NCI-H146 treated with DMSO at 0.1 percent for 48 hours (cell line): ENCODE data around the gene VPS37D.
A peak's percentile ranks its signal among the peaks of the same experiment; 100 is the strongest.
"Not testable (repeated sequence)": the region's sequence is repeated elsewhere in the genome, so short reads cannot be mapped to it uniquely, and the experiment has no call there.

Source experiments
- DNase-seq: peaks from one replicate; lab custom pipeline; 2025; ENCODE audit not compliant: unreplicated experiment; lab: John Stamatoyannopoulos, UW

The VPS37D gene, protein sequence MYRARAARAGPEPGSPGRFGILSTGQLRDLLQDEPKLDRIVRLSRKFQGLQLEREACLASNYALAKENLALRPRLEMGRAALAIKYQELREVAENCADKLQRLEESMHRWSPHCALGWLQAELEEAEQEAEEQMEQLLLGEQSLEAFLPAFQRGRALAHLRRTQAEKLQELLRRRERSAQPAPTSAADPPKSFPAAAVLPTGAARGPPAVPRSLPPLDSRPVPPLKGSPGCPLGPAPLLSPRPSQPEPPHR

DNA sequence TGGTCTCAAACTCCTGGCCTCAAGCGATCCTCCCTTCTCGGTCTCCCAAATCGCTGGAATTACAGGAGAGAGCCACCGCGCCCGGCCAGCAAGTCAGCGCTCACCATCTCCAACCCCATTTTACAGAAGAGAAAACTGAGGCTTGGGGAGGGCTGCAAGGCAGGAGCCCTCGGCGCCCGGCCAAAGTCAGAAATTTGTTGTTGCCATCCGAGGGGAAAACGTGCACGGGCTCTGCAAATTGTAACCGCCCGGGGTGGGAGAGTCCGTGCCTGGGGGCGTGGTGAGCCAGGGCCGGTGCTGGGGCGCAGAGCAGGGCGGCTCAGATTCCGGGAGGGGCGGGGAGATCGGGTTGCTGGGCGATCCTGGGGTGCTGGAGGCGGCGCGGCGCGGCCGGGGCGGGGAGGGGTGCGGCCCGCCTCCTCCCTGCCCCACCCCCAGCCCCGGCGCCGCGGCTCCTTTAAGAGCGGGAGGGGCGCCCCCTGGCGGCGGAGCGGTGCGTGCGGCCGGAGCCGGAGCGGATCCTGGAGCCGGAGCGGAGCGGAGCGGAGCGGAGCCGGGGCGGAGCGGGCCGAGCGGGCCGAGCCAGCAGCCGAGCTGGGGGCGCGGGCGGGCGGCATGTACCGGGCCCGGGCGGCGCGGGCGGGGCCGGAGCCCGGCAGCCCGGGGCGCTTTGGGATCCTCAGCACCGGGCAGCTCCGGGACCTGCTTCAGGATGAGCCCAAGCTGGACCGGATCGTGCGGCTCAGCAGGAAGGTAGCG, at the start of gene VPS37D:
Gene VPS37D (plus strand): TSS at position 488 of the 759 bp plus-strand sequence. CDS start 128 bp downstream, at position 616.
- DNase-seq, result peak; percentile 64

DNA sequence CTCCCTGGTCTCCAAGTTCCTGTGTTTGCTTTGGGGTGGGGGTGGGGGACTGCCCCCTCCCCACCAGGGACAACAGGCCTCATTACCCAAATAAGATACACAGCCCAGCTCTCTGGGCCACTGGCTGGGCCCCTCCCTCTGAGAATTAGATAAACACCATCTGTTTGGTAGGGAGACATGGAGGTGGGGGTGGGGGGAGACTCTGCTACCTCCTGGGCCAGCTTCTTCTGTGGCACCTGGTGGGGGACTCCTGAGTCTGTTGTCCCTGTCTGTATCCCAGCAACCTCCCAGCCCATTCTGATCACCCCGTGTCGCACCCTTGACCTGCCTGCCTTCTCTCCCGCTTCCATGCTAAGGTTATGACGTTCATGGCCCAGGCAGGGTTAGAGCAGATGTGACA, 49.1 kb upstream of the VPS37D start:
- DNase-seq, result no peak

DNA sequence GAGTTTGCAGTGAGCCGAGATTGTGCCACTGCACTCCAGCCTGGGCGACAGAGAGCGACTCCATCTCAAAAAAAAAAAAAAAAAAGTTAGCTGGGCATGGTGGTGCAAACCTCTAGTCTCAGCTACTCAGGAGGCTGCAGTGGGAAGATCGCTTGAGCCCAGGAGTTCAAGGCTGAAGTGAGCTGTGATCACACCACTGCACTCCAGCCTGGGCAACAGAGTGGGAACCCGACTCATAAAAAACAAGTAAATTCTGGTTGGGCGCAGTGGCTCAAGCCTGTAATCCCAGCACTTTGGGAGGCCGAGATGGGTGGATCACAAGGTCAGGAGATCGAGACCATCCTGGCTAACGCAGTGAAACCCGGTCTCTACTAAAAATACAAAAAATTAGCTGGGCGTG, 48.2 kb upstream of the VPS37D start:
- DNase-seq, result not testable (repeated sequence)

DNA sequence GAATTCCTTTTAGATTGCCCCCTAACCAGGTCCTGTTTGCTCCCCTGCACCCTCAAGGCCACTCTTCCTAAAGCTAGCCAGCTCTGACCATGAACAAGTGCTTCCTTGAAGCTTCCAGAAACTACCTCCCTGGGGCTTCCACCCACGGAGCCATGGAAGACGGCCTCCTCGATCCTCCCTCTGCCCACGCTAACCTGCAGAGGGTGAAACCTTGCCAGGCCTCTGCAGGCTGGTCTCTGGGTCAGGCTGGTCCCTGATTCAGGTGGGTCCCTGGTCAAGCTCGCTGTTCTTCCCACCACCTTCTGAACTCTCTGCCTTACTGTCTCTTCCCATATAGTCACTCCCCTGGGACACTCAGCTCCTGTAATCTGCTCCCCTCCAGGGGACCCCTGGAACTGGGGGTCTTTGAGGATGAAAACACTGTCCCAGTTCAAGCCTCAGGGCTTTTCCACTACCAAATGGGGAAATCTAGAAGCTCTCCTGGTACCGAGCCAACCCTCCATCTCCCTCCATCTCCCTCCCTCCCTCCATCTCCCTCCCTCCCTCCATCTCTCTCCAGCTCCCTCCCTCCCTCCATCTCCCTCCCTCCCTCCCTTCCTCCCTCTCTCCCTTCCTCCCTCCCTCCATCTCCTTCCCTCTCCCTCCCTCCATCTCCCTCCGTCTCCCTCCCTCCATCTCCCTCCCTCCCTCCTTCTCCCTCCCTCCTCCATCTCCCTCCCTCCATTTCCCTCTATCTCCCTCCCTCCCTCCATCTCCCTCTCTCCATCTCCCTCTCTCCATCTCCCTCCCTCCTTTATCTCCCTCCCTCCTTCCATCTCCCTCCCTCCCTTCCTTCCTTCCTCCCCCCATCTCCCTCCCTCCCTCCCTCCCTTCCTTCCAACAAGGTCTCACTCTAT, 46.2 kb upstream of the VPS37D start:
- DNase-seq, result no peak

DNA sequence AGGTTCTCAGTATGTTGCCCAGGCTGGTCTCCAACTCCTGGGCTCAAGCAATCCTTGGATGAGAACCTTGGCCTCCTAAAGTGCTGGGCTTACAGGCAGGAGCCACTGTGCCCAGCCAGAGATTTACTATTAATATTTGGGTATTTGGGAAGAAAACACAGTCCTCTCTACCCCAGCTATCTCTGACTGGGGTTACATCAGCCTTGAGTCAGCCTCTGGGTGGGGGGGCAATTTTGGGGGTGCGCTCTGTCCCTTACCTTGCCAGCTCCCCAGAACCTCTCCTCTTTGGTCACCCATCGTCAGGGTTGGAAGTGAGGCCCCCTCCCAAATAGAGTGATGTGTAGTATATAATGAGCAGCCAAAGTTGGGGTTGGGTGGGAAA, 45.1 kb upstream of the VPS37D start:
- DNase-seq, result no peak

DNA sequence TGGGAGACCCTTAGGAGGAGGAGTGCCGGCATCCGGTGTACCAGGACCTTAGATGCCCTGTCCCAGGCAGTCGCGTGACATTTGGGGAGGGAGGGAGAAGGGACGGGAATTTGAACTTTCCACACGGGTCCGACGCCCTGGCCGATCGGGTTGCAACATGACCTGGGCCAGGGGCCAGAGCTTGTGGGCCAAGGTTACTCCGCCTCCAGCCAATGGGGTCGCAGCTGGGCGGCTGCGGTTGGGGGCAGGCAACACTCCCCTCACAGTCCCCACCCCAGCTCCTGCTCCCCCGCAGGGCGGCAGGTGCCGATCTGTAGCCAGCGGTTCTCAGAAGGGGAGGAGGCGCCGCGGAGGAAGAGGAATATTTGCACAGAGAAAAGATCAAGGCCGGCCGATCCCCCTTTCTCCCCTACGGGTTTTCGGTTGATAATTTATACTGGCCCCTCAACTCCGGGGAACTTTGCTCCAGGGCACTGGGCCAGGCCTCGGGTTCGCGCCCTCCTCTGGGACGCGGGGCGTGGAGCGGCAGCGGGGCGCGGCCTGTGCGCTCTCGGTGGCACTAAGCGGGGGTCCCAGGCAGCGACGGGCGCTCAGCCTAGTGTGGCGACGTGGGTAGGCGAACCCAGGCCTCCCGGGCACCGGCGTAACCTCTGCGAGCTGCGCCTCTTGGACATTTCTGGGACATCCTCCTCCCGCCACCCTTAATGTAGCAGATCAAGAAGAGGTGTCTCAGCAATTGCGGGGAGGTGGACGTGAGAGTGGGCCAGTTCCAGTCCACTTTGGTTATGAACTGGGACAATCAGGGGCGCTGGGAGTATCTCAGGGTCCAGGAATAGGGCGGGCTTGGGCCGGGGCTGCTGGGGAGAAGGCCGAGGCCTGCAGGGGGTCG, 44.5 kb upstream of the VPS37D start:
- no peak for DNase-seq

DNA sequence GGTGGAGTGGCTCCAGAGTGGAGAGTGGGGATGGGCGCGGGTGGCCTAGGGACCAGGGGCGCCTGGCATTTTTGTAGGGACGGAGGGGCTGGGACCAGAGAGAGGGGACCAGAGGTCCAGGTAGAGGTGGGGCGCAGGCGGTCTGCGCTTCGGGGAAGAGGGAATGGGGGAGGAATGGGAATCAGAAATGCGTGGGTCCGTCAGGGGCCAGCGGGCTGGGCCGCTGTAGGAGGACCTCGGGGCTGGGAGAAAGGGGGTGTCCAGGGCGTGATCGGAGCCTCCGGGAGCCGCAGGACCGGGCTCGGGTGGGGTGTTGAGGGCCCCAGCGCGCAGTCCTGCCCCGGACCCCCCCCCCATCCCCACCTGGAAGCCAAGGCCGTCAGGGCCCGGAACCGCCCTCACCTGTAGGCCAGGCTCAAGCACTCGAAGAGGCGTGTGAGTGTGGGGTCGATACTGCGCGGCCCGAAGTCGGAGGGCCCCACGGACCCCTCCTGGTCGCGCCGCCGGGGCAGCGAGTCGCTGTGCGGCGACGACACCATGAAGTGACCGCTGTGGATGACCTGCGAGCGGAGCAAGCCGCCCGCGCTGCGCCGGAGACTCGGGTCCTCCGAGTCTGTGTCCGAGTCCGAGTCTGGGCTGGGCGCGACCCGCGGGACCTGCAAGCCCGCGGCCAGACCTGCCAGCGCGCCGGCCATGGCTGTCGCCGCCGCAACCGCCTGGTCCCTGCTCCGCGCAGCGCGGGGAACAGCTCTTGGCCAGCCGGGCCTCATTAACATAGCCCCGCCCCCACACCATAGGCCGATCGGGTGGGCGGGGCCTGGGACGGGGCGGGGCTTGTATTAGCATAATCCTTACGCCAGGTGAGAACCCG, 43.6 kb upstream of the VPS37D start, which contains the start of gene MLXIPL:
Gene MLXIPL (minus strand): TSS at position 725 of the 871 bp plus-strand sequence. CDS start 30 bp downstream, at position 695.
- DNase-seq, result peak; percentile 82

DNA sequence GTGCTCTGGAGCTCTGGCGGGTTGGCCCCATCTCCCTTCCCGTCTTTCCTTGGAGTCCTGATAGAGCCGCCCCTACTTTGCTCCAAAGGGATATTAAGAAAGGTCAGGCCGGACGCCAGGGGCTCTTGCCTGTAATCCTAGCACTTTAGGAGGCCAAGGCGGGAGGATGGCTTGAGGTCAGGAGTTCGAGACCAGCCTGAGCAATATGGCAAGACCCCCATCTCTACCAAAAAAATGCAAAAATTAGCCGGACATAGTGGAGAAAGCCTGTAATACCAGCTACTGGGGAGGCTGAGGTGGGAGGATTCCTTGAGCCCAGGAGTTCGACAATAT, 43.0 kb upstream of the VPS37D start:
- DNase-seq, result no peak

DNA sequence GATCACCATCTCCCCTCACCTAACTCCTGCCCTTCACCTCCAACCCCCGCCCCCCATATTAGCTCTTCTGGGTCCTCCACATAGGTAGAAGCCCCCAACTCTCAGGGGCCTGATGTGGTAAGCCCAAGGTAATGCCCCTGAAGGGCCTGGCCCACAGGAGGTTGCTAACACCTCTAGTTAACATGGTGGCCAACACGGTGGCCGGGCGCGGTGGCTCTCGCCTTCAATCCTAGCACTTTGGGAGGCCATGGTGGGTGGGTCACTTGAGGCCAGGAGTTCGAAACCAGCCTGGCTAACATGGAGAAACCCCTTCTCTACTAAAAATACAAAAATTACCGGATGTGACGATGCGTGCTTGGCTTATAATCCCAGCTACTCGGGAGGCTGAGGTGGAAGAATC, 42.4 kb upstream of the VPS37D start:
- no peak for DNase-seq

DNA sequence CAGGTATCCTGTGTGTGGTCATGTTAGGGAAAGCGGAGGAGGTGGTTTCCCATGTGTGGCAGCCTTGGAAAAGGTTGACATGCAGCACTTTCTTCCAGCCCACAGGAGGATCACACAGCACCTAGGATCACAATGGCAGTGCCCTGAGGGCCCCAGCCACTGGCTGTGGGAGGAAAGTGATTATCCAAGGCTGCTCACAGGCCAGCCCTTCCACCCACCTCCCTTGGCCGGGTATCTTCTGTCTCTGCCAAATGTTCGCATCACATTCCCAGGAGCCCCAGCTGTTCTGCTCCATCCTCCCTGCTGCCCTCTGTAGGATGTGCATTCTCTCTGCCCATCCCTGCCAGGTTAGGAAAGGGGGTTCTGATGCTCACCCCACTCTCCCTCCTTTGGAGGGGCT, 40.8 kb upstream of the VPS37D start:
- DNase-seq, result no peak

DNA sequence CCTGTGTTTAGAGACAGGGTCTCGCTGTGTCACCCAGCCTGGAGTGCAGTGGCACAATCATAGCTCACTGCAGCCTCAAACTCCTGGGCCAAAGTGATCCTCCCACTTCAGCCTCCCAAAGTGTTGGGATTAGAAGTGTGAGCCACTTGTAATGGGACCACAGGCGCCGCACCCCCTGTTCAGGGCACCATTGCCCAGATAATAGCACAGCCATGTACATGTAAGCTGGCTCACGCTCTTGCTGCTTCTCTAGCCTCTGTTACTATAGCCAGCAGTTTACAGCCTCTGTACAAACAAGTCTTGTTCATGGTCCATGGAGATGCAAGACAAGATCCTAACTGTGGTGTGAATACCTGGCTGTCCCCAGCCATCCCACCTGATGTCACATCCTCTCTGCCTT, 39.1 kb upstream of the VPS37D start:
- no peak for DNase-seq

DNA sequence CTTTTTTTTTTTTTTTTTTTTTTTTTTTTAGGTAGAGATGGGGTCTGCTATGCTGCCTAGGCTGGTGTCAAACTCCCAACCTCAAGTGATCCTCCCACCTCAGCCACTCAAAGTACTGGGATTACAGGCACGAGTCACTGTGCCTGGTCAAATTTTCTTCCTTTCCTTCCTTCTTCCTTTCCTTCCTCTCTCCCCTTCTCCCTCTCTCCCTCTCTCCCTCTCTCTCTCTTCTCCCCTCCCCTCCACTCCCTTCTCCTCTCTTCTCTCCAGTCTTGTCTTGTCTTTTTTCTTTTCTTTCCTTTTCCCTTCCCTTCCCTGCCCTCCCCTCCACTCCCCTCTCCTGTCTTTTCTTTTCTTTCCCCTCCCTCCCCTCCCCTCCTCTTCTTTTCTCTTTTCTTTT, 36.1 kb upstream of the VPS37D start:
- no peak for DNase-seq

DNA sequence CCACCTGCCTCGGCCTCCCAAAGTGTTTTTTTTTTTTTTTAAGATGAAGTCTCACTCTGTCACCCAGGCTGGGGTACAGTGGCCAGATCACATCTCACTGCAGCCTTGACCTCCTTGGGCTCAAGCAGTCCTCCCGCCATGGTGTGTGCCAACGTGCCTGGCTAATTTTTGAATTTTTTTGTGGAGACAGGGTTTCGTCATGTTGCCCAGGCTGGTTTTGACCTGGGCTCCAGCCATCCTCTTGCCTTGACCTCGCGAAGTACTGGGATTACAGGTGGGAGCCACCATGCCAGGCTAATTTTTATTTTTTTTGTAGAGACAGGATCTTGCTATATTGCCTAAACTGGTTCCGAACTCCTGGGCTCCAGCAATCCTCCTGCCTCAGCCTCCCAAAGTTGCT, 34.3 kb upstream of the VPS37D start:
- no peak for DNase-seq

DNA sequence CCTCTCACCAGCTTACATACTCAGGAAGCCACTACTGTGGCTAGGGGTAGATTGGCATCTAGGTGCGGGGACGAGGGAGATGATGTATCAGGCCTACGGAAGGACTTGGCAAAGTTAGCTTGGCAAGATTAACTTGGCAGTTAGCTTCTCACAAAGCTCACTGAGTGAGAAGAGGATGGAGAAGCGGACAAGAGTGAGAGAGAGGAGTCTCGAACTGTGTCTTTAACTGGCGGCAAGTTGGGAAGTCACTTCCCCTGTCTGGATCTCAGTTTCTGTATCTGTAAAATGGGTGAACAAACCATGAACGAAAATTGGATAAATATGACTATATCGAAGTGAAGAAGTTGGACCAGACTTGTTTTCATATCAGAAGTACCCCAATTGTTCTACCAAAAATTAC, 33.8 kb upstream of the VPS37D start:
- DNase-seq, result no peak

DNA sequence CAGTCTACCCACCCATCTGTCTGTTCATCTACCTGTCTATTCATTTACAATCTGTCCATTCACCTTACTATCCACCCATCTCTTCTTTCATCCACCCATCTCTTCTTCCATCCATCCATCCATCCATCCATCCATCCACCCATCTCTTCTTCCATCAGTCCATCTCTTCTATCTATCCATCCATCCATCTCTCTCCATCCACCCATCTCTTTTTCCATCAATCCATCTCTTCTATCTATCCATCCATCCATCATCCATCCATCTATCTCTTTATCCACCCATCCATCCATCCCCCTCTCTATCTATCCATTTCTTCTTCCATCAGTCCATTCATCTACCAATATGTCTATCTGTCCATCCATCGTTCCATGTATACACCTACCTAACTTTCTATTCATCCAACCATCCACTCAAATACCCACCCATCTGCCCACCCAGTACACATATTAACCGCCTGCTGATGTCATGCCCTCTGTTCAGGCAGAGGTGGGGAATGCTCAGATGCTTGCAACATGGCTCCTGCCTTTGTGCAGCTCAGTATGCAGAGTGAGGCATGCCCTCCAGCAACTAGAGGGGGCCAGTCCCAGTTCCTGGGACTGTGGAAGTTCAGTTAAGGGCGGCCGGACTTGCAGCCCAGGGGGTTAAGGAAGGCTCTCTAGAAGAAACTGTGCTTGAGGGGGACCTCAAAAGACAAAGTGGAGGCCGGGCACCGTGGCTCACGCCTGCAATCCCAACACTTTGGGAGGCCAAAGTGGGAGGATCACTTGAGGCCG, 32.0 kb upstream of the VPS37D start:
- DNase-seq, result no peak

DNA sequence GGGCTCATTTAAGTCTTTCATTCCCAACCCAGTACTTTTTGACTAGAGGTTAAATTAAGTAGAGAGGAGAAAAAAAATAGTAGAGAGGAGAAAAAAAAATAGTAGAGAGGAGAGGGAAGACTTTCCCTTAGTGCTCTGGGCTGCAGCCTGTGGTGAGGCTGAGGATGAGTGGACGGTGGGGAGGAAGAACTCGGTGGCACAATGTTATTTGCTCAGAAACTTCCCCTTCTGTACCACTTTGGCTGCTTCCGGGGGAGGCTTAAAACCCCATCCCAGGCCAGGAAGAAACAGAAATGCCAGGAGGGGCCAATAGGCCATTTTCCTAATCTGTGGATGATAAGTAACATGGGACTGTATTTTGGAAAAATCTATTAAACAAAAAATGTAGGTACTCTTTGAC, 28.7 kb upstream of the VPS37D start:
- DNase-seq, result no peak

DNA sequence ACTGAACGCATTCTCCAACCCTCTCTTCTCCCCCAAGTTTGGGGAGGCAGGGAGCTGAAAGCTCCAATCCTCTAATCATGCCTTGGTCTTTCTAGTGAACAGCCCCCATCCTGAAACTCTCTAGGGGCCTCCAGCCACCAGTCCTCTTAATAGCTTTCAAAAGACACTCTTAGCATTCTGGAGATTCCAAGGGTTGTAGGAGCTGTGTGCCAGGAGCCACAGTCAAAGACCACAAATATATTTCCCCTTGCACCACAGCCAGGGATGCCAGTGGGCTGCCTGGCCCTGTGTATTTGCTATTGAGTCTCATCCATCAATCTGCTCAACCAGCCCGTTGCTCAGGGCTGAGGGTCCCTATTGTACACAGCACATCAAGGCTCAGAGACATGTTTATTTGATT, 24.8 kb upstream of the VPS37D start:
- no peak for DNase-seq

DNA sequence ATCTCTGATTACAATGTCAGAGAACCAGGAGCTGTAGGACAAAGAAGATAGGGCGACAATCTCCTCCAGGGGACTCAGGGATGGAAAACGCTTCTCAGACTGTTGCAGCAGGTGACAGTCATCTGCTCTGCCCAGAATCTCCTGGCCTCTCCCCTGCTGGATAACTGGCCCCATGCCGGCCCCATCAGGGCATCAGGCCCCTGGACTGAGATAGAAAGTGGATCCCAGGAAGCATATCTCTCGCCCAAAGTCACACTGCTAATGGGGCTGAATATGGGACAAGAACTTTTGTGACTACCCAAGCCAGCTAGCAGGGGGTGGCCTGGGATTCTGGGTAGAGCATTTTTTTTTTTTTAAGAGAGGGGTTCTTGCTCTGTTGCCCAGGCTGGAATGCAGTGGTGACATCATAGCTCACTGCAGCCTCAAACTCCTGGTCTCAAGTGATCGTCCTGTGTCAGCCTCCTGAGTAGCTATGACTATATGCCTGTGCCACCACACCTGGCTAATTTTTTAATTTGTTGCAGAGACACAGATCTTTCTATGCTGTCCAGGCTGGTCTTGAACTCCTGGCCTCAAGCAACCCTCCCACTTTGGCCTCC, 22.8 kb upstream of the VPS37D start:
- DNase-seq, result no peak
